ENCODE measurements around the gene ZNF358.

- TF ChIP-seq EZH2 (optimal IDR thresholded peaks at IDR 0.05; ENCODE audit: low read depth, low read length) (no peak), CTCF (IDR thresholded peaks at IDR 0.05; ENCODE audit: low read length) (no peak), EZH2phosphoT487 (IDR thresholded peaks at IDR 0.05; ENCODE audit: low read length) (no peak)
Observed at GRCh38 chr19:7528522-7529245, 12.8 kb downstream of the ZNF358 start.
